HG02870 (cell line): Measurements from ENCODE around the gene LSM14B.
"Not testable (repeated sequence)": the region's sequence is repeated elsewhere in the genome, so short reads cannot be mapped to it uniquely, and the experiment has no call there.

Source experiments
- ATAC-seq: cut with Tn5 transposase; IDR thresholded peaks from one replicate; pipeline ENCODE4 v1.9.1; 2021; ENCODE audit warnings: mild to moderate bottlenecking, moderate library complexity; ENCODE audit not compliant: unreplicated experiment

LSM14B gene

GRCh38 chr20:62111148-62111547 lies 11.1 kb upstream of the LSM14B start:
- ATAC-seq: no peak

- ATAC-seq: no peak
Observed at GRCh38 chr20:62112368-62112767, 9.9 kb upstream of the LSM14B start.

GRCh38 chr20:62114894-62115293 lies 7.4 kb upstream of the LSM14B start:
- ATAC-seq: no peak

GRCh38 chr20:62115800-62116407 lies 6.4 kb upstream of the LSM14B start:
- not testable (repeated sequence) for ATAC-seq

GRCh38 chr20:62116558-62117361 lies 5.5 kb upstream of the LSM14B start:
- ATAC-seq: no peak

GRCh38 chr20:62117362-62117646 lies 5.0 kb upstream of the LSM14B start:
- no peak for ATAC-seq

GRCh38 chr20:62117658-62118057 lies 4.6 kb upstream of the LSM14B start:
- ATAC-seq: no peak

- no peak for ATAC-seq
Observed at GRCh38 chr20:62118113-62119043, 3.9 kb upstream of the LSM14B start.

- ATAC-seq: no peak
Observed at GRCh38 chr20:62119115-62119514, 3.2 kb upstream of the LSM14B start.

- ATAC-seq: no peak
Observed at GRCh38 chr20:62119591-62120364, 2.5 kb upstream of the LSM14B start.

GRCh38 chr20:62120365-62120762 lies 1.9 kb upstream of the LSM14B start:
- ATAC-seq: no peak

GRCh38 chr20:62120990-62121775 lies 1.1 kb upstream of the LSM14B start:
- peak; percentile 12 for ATAC-seq

- peak; percentile 13 for ATAC-seq
Observed at GRCh38 chr20:62122654-62123449, 577 bp downstream of the LSM14B start.

GRCh38 chr20:62123450-62124118 lies 1.3 kb downstream of the LSM14B start:
- ATAC-seq: no peak

- ATAC-seq: no peak
Observed at GRCh38 chr20:62126141-62126540, 3.9 kb downstream of the LSM14B start.

- ATAC-seq: no peak
Observed at GRCh38 chr20:62127799-62128198, 5.5 kb downstream of the LSM14B start.

- ATAC-seq: no peak
Observed at GRCh38 chr20:62128502-62128901, 6.2 kb downstream of the LSM14B start.

- ATAC-seq: no peak
Observed at GRCh38 chr20:62129731-62130531, 7.7 kb downstream of the LSM14B start.
